SU-DHL-6 (cell line): Measurements from ENCODE around the gene CBFA2T3.

Experiments
- H2AFZ ChIP-seq: fragments of 200-600 bp; sonication (generic); 2 replicates; pipeline ENCODE4 v1.6.1; 2014; ENCODE audit warnings: low read depth, mild to moderate bottlenecking, moderate library complexity, mixed read lengths, antibody characterized with exemption, low read length; ENCODE audit not compliant: severe bottlenecking
- H3F3A ChIP-seq: fragments of 200-600 bp; shearing (Covaris generic); 2 replicates; pipeline ENCODE4 v1.6.0; 2016; ENCODE audit warnings: antibody characterized with exemption, mild to moderate bottlenecking; ENCODE audit not compliant: insufficient read depth
- H3K27ac ChIP-seq: fragments of 200-600 bp; sonication (generic); 2 replicates; pipeline ENCODE4 v1.5.1; 2016; ENCODE audit warnings: low read depth, mild to moderate bottlenecking, low read length, moderate library complexity, mixed read lengths
- H3K27me3 ChIP-seq: fragments of 200-600 bp; sonication (generic), shearing (Covaris generic); 2 replicates; pipeline ENCODE4 v1.6.0; 2014; ENCODE audit warnings: mild to moderate bottlenecking, low read length
- H3K36me3 ChIP-seq: fragments of 200-600 bp; sonication (generic); 2 replicates; pipeline ENCODE4 v1.6.1; 2014; ENCODE audit warnings: mild to moderate bottlenecking, low read length, mixed read lengths
- H3K4me2 ChIP-seq: fragments of 300-600, 200-600 bp; shearing (Covaris generic), sonication (generic); 2 replicates; pipeline ENCODE4 v1.6.0; 2014; ENCODE audit warnings: low read length, low read depth, mild to moderate bottlenecking; ENCODE audit not compliant: poor library complexity, severe bottlenecking
- H3K4me3 ChIP-seq: fragments of 200-600 bp; sonication (generic); 2 replicates; pipeline ENCODE4 v1.5.1; 2014; ENCODE audit warnings: antibody characterized with exemption, low read length, mild to moderate bottlenecking, mixed read lengths; ENCODE audit not compliant: insufficient read depth, poor library complexity, severe bottlenecking
- H3K79me2 ChIP-seq: fragments of 200-600 bp; sonication (generic); 2 replicates; pipeline ENCODE4 v1.6.1; 2014; ENCODE audit warnings: mild to moderate bottlenecking, low read length, moderate library complexity; ENCODE audit not compliant: insufficient read depth
- H3K9ac ChIP-seq: fragments of 200-600 bp; sonication (generic); 2 replicates; pipeline ENCODE4 v1.7.0; 2014; ENCODE audit warnings: mild to moderate bottlenecking, low read length
- H3K9me2 ChIP-seq: fragments of 200-600 bp; sonication (generic); replicated peaks from 2 replicates; pipeline ENCODE4 v1.6.1; 2014; ENCODE audit warnings: low read length; ENCODE audit not compliant: insufficient read depth
- H3K9me3 ChIP-seq: fragments of 200-600 bp; sonication (generic); 2 replicates; pipeline ENCODE4 v1.6.1; 2014; ENCODE audit warnings: low read length, mixed read lengths; ENCODE audit not compliant: insufficient read depth
- H4K20me1 ChIP-seq: fragments of 200-600 bp; sonication (generic); 2 replicates; pipeline ENCODE4 v1.6.1; 2014; ENCODE audit warnings: low read depth, mild to moderate bottlenecking, antibody characterized with exemption, low read length, moderate library complexity, mixed read lengths
- EZH2phosphoT487 ChIP-seq: fragments of 200-600 bp; sonication (generic), shearing (Covaris generic); conservative IDR thresholded peaks from 2 replicates; pipeline ENCODE4 v1.6.1; 2018; ENCODE audit warnings: mild to moderate bottlenecking, antibody characterized with exemption, low read length, moderate library complexity, mixed read lengths
- TF ChIP-seq, protein P1 (sequence below): fragments of 200-600 bp; sonication (generic); IDR thresholded peaks from one replicate; pipeline ENCODE4 v1.5.1; 2017; ENCODE audit warnings: antibody characterized with exemption, mild to moderate bottlenecking, low read length, moderate library complexity; ENCODE audit not compliant: insufficient read depth, poor library complexity, severe bottlenecking

The CBFA2T3 gene

DNA sequence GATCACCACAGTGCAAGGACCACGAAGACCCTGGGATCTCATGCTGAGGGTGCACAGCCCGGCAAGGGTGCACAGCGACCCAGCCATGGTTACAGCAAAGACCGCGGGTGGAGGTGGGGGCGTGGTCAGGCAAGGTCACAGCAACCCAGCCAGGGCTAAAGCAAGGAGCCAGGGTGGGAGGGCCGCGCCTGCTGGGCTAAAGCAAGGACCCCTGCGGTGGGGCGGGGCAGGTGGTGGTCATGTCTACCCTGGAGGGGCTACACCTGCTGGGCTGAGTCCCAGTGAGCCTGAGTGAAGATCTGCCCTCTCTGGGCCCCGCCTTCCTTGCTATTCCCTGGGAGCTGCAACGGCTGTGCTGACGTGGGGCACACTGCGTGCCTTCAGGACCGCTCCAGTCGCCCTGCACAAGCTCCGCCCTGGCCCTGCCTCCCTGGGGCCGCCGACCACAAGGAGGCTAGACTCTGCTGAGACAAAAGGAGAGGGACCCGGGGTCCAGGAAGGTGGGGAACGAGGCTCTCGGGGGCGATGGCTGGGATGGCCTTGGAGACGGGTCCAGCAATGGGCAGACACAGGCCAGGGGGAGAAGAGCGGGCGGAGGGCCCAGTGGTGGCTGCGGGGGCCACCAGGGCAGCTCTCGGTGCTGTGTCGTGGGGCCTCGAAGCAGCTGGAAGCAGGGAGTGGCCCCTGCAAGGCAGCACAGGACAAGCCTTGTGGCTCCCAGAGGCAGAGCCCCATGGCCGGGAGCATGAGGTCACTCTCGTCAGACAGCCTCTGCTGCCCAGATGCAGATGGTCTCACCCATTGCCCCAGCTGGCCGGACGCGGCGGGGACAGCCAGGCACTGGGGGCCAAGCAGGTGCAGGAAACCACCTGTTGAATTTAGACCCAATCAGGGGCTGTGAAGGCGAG is 52.8 kb downstream of the CBFA2T3 start:
- TF ChIP-seq EZH2phosphoT487, result no peak
- TF ChIP-seq, protein P1, sequence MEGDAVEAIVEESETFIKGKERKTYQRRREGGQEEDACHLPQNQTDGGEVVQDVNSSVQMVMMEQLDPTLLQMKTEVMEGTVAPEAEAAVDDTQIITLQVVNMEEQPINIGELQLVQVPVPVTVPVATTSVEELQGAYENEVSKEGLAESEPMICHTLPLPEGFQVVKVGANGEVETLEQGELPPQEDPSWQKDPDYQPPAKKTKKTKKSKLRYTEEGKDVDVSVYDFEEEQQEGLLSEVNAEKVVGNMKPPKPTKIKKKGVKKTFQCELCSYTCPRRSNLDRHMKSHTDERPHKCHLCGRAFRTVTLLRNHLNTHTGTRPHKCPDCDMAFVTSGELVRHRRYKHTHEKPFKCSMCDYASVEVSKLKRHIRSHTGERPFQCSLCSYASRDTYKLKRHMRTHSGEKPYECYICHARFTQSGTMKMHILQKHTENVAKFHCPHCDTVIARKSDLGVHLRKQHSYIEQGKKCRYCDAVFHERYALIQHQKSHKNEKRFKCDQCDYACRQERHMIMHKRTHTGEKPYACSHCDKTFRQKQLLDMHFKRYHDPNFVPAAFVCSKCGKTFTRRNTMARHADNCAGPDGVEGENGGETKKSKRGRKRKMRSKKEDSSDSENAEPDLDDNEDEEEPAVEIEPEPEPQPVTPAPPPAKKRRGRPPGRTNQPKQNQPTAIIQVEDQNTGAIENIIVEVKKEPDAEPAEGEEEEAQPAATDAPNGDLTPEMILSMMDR, result no peak
- H3F3A ChIP-seq, result no peaks in the 10 kb centered on the region
- peaks cover 11% of the 10 kb centered on the region; the same call in 1 of the 2 replicates for H4K20me1 ChIP-seq
- no peaks in the 10 kb centered on the region for H3K9me2 ChIP-seq
- no peak overlapping the region for H3K4me3 ChIP-seq
- no peak overlapping the region for H3K4me2 ChIP-seq
- no peak overlapping the region for H3K9ac ChIP-seq
- no peaks in the 10 kb centered on the region for H3K27me3 ChIP-seq
- no peaks in the 10 kb centered on the region for H3K9me3 ChIP-seq
- H3K27ac ChIP-seq, result no peak overlapping the region
- H3K79me2 ChIP-seq, result peaks cover 98% of the 10 kb centered on the region
- no peaks in the 10 kb centered on the region for H3K36me3 ChIP-seq
- no peak overlapping the region for H2AFZ ChIP-seq

DNA sequence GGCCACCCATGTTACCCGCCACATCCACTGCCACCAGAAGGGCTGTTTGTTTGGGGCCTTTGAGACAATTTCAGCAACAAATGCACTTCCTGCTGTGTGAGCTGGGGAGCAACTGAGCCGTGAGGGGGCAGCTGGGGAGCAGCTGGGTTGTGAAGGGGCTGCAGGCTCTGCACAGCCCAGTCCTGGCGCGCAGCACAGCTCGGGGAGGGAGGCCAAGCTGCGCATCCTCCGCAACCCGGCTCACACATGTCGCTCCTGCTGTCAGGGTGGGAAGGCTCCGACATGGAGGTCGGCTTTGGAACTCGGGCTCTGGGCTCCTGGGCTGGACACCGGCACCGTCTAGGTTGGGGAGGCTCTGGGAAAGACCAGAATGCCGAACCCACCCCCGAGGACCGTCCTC is 53.6 kb downstream of the CBFA2T3 start:
- no peaks in the 10 kb centered on the region for H3K9me3 ChIP-seq
- H2AFZ ChIP-seq, result no peak overlapping the region
- H3K9me2 ChIP-seq, result no peaks in the 10 kb centered on the region
- no peak overlapping the region for H3K9ac ChIP-seq
- no peaks in the 10 kb centered on the region for H3K27me3 ChIP-seq
- H3K4me3 ChIP-seq, result no peak overlapping the region
- H3K36me3 ChIP-seq, result no peaks in the 10 kb centered on the region
- TF ChIP-seq, protein P1, result no peak
- no peak for TF ChIP-seq EZH2phosphoT487
- H3F3A ChIP-seq, result no peaks in the 10 kb centered on the region
- peaks cover 98% of the 10 kb centered on the region for H3K79me2 ChIP-seq
- no peak overlapping the region for H3K27ac ChIP-seq
- H3K4me2 ChIP-seq, result no peak overlapping the region
- peaks cover 11% of the 10 kb centered on the region; the same call in 1 of the 2 replicates for H4K20me1 ChIP-seq

- no peak overlapping the region for H3K27ac ChIP-seq
- no peaks in the 10 kb centered on the region for H3K27me3 ChIP-seq
- no peaks in the 10 kb centered on the region for H3K9me2 ChIP-seq
- no peak overlapping the region for H2AFZ ChIP-seq
- no peaks in the 10 kb centered on the region for H3K36me3 ChIP-seq
- TF ChIP-seq EZH2phosphoT487, result no peak
- TF ChIP-seq, protein P1, result no peak
- no peaks in the 10 kb centered on the region for H3K9me3 ChIP-seq
- no peak overlapping the region for H3K4me3 ChIP-seq
- peaks cover 11% of the 10 kb centered on the region; the same call in 1 of the 2 replicates for H4K20me1 ChIP-seq
- H3F3A ChIP-seq, result no peaks in the 10 kb centered on the region
- H3K9ac ChIP-seq, result no peak overlapping the region
- peaks cover 98% of the 10 kb centered on the region for H3K79me2 ChIP-seq
- H3K4me2 ChIP-seq, result no peak overlapping the region
Observed at GRCh38 chr16:88922826-88923410, 54.1 kb downstream of the CBFA2T3 start.
